Central memory CD8-positive, alpha-beta T cell (primary cell): ENCODE data around the gene ARID4B.
"Not testable (repeated sequence)": the region's sequence is repeated elsewhere in the genome, so short reads cannot be mapped to it uniquely, and the experiment has no call there.

Source experiments
- ATAC-seq: fragments of 150-1000 bp; cut with Tn5 transposase; replicated peaks from 2 replicates; pipeline ENCODE4 v1.10.0; 2022; ENCODE audit warnings: mild to moderate bottlenecking, moderate FRiP score, moderate number of reproducible peaks; ENCODE audit not compliant: poor library complexity, severe bottlenecking; ENCODE audit errors: extremely low read depth
- DNase-seq, 2 donors: peaks; one replicate each; pipeline ENCODE4 v3.0.0; 2021; ENCODE audit warnings: low spot score in 2 of 2
- H3K27ac Mint-ChIP-seq: one replicate; pipeline ENCODE4 v1.8.0; 2022; ENCODE audit warnings: low read depth, mild to moderate bottlenecking, moderate library complexity, mixed read lengths
- H3K27me3 Mint-ChIP-seq: one replicate; pipeline ENCODE4 v1.8.0; 2022; ENCODE audit warnings: mixed read lengths
- H3K36me3 Mint-ChIP-seq: one replicate; pipeline ENCODE4 v1.8.0; 2022; ENCODE audit warnings: mild to moderate bottlenecking, moderate library complexity, mixed read lengths; ENCODE audit not compliant: insufficient read depth
- H3K4me1 Mint-ChIP-seq: one replicate; pipeline ENCODE4 v1.8.0; 2022; ENCODE audit warnings: mixed read lengths
- H3K4me3 Mint-ChIP-seq: one replicate; pipeline ENCODE4 v1.8.0; 2022; ENCODE audit warnings: mild to moderate bottlenecking, moderate library complexity, mixed read lengths
- H3K9me3 Mint-ChIP-seq: one replicate; pipeline ENCODE4 v1.8.0; 2022; ENCODE audit warnings: mixed read lengths

Gene ARID4B

GRCh38 chr1:235181561-235182245, 146.3 kb downstream of the ARID4B start:
- H3K36me3 Mint-ChIP-seq = peaks cover 47% of the 10 kb centered on the region
- H3K4me3 Mint-ChIP-seq = no peak overlapping the region
- H3K9me3 Mint-ChIP-seq = no peaks in the 10 kb centered on the region
- DNase-seq (no peak), ATAC-seq (no peak)
- H3K27me3 Mint-ChIP-seq = no peaks in the 10 kb centered on the region
- peak overlapping the region; percentile 39 for H3K27ac Mint-ChIP-seq
- H3K4me1 Mint-ChIP-seq = peaks cover 28% of the 10 kb centered on the region

GRCh38 chr1:235180916-235181460, 147.0 kb downstream of the ARID4B start:
- no peak overlapping the region for H3K4me3 Mint-ChIP-seq
- H3K36me3 Mint-ChIP-seq = peaks cover 44% of the 10 kb centered on the region
- DNase-seq (no peak), ATAC-seq (no peak)
- H3K27ac Mint-ChIP-seq = no peak overlapping the region
- H3K27me3 Mint-ChIP-seq = no peaks in the 10 kb centered on the region
- H3K4me1 Mint-ChIP-seq = peaks cover 28% of the 10 kb centered on the region
- H3K9me3 Mint-ChIP-seq = no peaks in the 10 kb centered on the region

- ATAC-seq = no peak
- H3K27me3 Mint-ChIP-seq = no peaks in the 10 kb centered on the region
- H3K9me3 Mint-ChIP-seq = no peaks in the 10 kb centered on the region
- H3K27ac Mint-ChIP-seq = no peak overlapping the region
- peaks cover 9% of the 10 kb centered on the region for H3K4me1 Mint-ChIP-seq
- no peak for DNase-seq
- H3K4me3 Mint-ChIP-seq = no peak overlapping the region
- H3K36me3 Mint-ChIP-seq = peaks cover 59% of the 10 kb centered on the region
These were observed 151.5 kb downstream of the ARID4B start for GRCh38 chr1:235176486-235176885.

GRCh38 chr1:235169986-235170385, 158.0 kb downstream of the ARID4B start:
- peaks cover 52% of the 10 kb centered on the region for H3K36me3 Mint-ChIP-seq

GRCh38 chr1:235168375-235168774, 159.6 kb downstream of the ARID4B start:
- Mint-ChIP-seq H3K4me3 (no peak overlapping the region), H3K9me3 (no peaks in the 10 kb centered on the region), H3K4me1 (no peaks in the 10 kb centered on the region), H3K27me3 (no peaks in the 10 kb centered on the region), H3K36me3 (peaks cover 44% of the 10 kb centered on the region), H3K27ac (no peak overlapping the region)
- ATAC-seq = no peak
- no peak for DNase-seq

More at GRCh38 chr1:235169986-235170385, 158.0 kb downstream of the ARID4B start:
- Mint-ChIP-seq H3K27me3 (no peaks in the 10 kb centered on the region), H3K9me3 (no peaks in the 10 kb centered on the region), H3K4me1 (no peaks in the 10 kb centered on the region), H3K27ac (no peak overlapping the region), H3K4me3 (no peak overlapping the region)
- DNase-seq (no peak), ATAC-seq (no peak)

- peaks cover 24% of the 10 kb centered on the region for H3K36me3 Mint-ChIP-seq
- ATAC-seq (no peak), DNase-seq (no peak)
- no peaks in the 10 kb centered on the region for H3K27me3 Mint-ChIP-seq
- peak overlapping the region; percentile 98 for H3K27ac Mint-ChIP-seq
- peak overlapping the region; percentile 92 for H3K4me3 Mint-ChIP-seq
- peaks cover 18% of the 10 kb centered on the region for H3K4me1 Mint-ChIP-seq
- no peaks in the 10 kb centered on the region for H3K9me3 Mint-ChIP-seq
These were observed 166.2 kb downstream of the ARID4B start for GRCh38 chr1:235161685-235162327.

- ATAC-seq = peak; percentile 88
- Mint-ChIP-seq H3K4me1 (peaks cover 18% of the 10 kb centered on the region), H3K9me3 (no peaks in the 10 kb centered on the region), H3K27me3 (no peaks in the 10 kb centered on the region), H3K36me3 (peaks cover 24% of the 10 kb centered on the region), H3K4me3 (peak within 1 kb of the TSS; percentile 92), H3K27ac (peak within 1 kb of the TSS; percentile 98)
- peak; percentile 84 to 85 for DNase-seq
These were observed 166.9 kb downstream of the ARID4B start, which contains the start of gene RBM34 for GRCh38 chr1:235160957-235161684. RBM34 (minus strand) TSS chr1:235161250; CDS start chr1:235161226, 24 bp downstream.

- no peaks in the 10 kb centered on the region for H3K27me3 Mint-ChIP-seq
- H3K4me3 Mint-ChIP-seq = peak overlapping the region; percentile 92
- H3K27ac Mint-ChIP-seq = peak overlapping the region; percentile 98
- ATAC-seq (peak; percentile 77), DNase-seq (no peak)
- H3K9me3 Mint-ChIP-seq = no peaks in the 10 kb centered on the region
- H3K36me3 Mint-ChIP-seq = peaks cover 25% of the 10 kb centered on the region
- peaks cover 18% of the 10 kb centered on the region for H3K4me1 Mint-ChIP-seq
These were observed 167.5 kb downstream of the ARID4B start for GRCh38 chr1:235160383-235160956.

- Mint-ChIP-seq H3K4me1 (peaks cover 18% of the 10 kb centered on the region), H3K4me3 (peak overlapping the region; percentile 92), H3K27ac (peak overlapping the region; percentile 98), H3K36me3 (peaks cover 30% of the 10 kb centered on the region)
- H3K9me3 Mint-ChIP-seq, ATAC-seq, DNase-seq, H3K27me3 Mint-ChIP-seq: not testable (repeated sequence)
These were observed 168.0 kb downstream of the ARID4B start for GRCh38 chr1:235159930-235160329.

GRCh38 chr1:235159284-235159683, 168.7 kb downstream of the ARID4B start:
- Mint-ChIP-seq H3K4me1 (peaks cover 24% of the 10 kb centered on the region), H3K36me3 (peaks cover 36% of the 10 kb centered on the region), H3K4me3 (peak overlapping the region; percentile 92)
- H3K9me3 Mint-ChIP-seq, ATAC-seq, H3K27me3 Mint-ChIP-seq, DNase-seq, H3K27ac Mint-ChIP-seq: not testable (repeated sequence)

- Mint-ChIP-seq H3K4me3 (no peak overlapping the region), H3K27ac (no peak overlapping the region), H3K4me1 (peaks cover 26% of the 10 kb centered on the region), H3K9me3 (no peaks in the 10 kb centered on the region), H3K27me3 (no peaks in the 10 kb centered on the region), H3K36me3 (peaks cover 41% of the 10 kb centered on the region)
- ATAC-seq = no peak
- no peak for DNase-seq
These were observed 169.3 kb downstream of the ARID4B start for GRCh38 chr1:235158680-235159079.

- Mint-ChIP-seq H3K9me3 (no peaks in the 10 kb centered on the region), H3K4me3 (no peak overlapping the region), H3K4me1 (peaks cover 26% of the 10 kb centered on the region), H3K27me3 (no peaks in the 10 kb centered on the region), H3K27ac (no peak overlapping the region), H3K36me3 (peaks cover 54% of the 10 kb centered on the region)
- ATAC-seq = no peak
- no peak for DNase-seq
These were observed 170.8 kb downstream of the ARID4B start for GRCh38 chr1:235157150-235157549.
